Measurements from ENCODE around the gene MOV10L1.

DNA sequence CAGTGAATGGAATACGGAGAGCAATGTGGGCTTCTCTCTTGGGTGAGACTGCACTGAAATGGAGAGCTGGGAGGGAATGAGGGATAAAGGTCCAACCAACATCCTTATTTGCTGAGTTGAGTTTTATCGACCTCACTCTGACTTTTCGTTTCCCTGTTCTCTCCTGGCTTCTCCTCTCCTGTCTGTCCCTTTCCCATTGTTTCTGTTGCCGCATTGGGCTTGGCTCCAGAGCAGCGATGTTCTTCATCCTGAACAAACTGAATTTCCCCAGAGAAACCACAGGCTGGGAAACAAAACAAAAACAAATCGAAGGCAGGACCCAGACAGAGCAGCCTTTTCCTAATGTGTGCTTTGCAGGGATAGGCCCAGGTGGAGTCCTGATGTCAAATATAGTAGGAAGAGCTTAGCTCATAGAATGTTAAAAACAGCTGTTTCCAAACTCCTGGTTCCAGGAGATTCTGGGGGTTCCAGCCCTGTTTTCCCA is 30.0 kb downstream of the MOV10L1 start:
- no peak for TF ChIP-seq POLR2A (IDR thresholded peaks at IDR 0.05)
- TF ChIP-seq, protein P1, sequence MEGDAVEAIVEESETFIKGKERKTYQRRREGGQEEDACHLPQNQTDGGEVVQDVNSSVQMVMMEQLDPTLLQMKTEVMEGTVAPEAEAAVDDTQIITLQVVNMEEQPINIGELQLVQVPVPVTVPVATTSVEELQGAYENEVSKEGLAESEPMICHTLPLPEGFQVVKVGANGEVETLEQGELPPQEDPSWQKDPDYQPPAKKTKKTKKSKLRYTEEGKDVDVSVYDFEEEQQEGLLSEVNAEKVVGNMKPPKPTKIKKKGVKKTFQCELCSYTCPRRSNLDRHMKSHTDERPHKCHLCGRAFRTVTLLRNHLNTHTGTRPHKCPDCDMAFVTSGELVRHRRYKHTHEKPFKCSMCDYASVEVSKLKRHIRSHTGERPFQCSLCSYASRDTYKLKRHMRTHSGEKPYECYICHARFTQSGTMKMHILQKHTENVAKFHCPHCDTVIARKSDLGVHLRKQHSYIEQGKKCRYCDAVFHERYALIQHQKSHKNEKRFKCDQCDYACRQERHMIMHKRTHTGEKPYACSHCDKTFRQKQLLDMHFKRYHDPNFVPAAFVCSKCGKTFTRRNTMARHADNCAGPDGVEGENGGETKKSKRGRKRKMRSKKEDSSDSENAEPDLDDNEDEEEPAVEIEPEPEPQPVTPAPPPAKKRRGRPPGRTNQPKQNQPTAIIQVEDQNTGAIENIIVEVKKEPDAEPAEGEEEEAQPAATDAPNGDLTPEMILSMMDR (IDR thresholded peaks at IDR 0.05): no peak
- TF ChIP-seq POLR2AphosphoS5 (IDR thresholded peaks at IDR 0.05): no peak

Data from suprapubic skin (tissue), 4 donors.